ENCODE measurements around the gene MAPKAP1.
A peak's percentile ranks its signal among the peaks of the same experiment; 100 is the strongest.

MAPKAP1 gene

DNA sequence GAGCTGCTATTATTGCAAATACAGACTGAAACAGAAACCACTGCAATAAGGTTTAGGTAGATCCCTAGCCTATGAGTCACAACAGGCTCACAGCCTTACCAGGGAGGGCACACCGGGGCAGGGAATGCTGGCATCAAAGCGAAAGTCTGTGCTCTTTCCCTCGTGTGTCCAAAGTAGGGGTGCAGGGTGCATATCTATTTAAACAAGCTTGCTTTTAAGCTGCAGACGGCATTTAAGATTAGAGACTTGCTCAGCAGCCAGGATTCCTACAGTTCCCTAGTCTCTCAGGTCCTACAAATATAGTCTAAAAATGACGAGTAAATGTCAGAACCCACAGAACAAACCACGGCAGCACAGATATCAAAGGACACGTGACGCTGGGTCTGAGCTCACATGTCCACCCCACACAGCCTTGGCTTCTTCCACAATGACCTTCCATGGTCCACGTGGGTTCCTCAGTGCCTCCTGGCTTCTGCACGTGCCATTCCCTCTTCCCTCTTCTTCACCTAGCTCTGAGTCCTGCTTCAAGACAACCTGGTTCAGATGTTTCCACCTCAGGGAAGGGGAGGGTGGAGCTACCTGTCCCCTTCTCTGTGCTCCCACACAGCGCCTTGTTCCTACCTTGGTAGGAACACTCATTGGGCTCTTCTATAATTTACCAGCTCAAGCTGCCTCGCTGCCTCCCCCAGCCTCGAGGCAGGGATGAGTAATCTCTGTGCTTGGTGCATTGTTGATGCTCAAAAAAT is 193.2 kb downstream of the MAPKAP1 start:
- peak in 1 of 3 experiments; percentile 43 for DNase-seq (ENCODE audit: low read depth in 3 of 3)

DNA sequence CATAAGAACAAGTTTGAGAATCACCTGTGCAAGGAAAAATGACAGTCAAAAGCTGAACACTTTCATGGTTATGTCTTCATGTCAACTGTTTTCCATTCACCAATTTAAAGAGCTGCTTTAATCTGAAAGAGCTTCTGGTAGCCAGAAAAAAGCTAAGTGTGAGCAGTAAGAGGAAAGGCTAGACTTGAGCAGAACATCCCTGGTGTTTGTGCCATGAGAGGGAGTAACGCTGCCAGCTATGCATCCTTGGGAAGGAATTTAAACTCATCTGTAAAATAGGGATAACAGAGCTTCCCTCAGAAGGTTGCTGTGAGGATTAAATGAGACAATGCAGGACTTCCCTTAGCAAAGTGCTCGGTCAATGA is 193.7 kb downstream of the MAPKAP1 start:
- no peak for DNase-seq (ENCODE audit: low read depth in 3 of 3)

- no peak for DNase-seq (ENCODE audit: low read depth in 3 of 3)
Observed at GRCh38 chr9:125511789-125512660, 195.0 kb downstream of the MAPKAP1 start.

DNA sequence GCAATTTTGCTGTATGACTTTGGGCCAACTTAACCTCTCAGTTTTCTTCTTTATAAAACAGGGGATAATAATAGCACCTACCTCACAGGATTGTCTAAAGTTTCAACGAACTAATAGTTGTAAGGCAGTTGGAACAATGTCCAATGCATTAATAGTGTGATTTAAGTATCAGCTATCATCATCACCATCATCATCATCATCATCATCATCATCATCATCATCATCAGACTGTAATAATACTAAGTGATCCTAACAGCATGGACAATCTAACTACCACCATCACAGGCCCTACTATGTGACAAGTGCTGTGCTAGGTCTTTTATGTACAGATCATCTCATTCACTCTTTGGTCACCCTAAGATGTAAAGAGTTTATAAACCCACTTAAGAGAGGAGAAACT is 196.0 kb downstream of the MAPKAP1 start:
- no peak for DNase-seq (ENCODE audit: low read depth in 3 of 3)

DNA sequence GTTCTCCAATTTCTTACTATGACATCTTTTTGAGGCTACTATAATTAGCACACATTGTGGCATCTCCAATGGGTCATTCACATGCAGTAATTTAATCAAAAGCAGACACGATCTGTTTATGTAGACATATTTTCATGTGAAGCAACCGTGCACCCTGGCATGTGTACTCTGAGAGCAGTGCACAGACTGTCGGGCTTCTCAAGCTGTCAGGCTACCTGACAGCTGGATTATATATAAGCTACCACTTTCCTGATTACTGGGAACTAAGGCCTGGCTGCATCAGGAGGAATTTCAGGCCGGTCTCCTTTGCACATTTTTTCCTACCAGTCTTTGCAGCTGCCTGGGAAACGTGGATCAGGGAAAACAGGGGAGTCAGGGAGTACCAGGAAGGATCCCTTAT is 197.5 kb downstream of the MAPKAP1 start:
- no peak for DNase-seq (ENCODE audit: low read depth in 3 of 3)

GRCh38 chr9:125508249-125508648 is 198.8 kb downstream of the MAPKAP1 start:
- DNase-seq (ENCODE audit: low read depth in 3 of 3) = no peak

GRCh38 chr9:125507226-125507625 is 199.8 kb downstream of the MAPKAP1 start:
- no peak for DNase-seq (ENCODE audit: low read depth in 3 of 3)

- no peak for DNase-seq (ENCODE audit: low read depth in 3 of 3)
Observed at GRCh38 chr9:125505988-125506438, 201.0 kb downstream of the MAPKAP1 start.

GRCh38 chr9:125504616-125505015 is 202.4 kb downstream of the MAPKAP1 start:
- DNase-seq (ENCODE audit: low read depth in 3 of 3) = no peak

GRCh38 chr9:125497906-125498305 is 209.1 kb downstream of the MAPKAP1 start:
- DNase-seq (ENCODE audit: low read depth in 3 of 3) = no peak

DNA sequence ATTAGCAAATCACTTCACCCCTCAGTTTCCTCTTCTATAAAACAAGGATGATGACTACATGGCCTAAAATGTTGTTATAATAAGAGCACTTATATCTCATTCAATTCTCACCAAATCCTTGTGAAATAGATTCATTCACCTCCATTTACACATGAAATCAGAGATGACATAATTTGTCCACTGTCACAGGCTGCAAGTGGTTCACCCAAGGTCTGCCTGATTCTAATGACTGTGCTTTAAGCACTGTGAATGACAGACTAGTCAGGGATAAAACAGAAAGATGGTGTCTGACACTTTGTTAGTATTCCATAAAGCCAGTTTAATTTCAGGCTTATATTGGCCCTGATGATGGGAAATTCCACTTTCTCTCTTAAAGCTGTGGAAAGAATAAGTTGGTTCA is 209.5 kb downstream of the MAPKAP1 start:
- no peak for DNase-seq (ENCODE audit: low read depth in 3 of 3)

GRCh38 chr9:125496313-125496834 is 210.6 kb downstream of the MAPKAP1 start:
- no peak for DNase-seq (ENCODE audit: low read depth in 3 of 3)

- DNase-seq (ENCODE audit: low read depth in 3 of 3) = no peak
Observed at GRCh38 chr9:125495172-125496119, 211.6 kb downstream of the MAPKAP1 start.

- no peak for DNase-seq (ENCODE audit: low read depth in 3 of 3)
Observed at GRCh38 chr9:125494653-125494915, 212.4 kb downstream of the MAPKAP1 start.

DNA sequence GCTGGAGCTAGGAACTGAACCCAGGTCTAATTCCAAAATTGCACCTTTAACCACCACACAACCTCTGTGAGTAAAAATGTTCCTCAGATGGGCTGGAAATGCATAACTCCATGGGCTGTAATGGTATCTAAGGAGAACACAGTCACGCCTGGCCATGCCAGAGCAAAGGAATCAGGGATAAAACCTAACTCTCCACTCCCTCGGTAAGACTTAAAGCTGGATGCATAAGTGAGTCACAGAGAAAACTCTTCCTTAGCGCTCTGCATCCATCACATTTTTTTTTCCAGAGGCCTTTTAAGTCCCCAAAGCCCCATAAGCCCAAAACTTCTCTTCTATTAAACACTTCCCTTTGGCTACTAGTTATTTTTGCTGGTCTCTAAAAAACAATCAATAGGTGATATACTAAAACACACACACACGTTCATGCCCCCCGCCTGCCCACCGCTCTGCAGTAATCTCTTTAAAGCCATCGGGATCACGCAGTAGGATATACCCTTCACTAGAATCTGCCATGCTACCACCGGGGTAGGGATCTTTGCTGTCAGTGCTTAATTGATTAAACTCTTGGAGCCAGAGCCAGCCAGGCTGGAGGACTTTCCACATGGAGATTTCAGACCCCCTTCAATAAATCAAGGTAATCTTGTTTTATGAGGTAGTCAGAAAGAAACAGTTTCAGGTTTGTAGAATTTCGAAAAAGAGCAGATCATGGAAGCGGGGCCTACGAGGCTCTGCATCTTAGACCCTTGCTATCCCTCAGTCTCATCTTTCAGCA is 212.9 kb downstream of the MAPKAP1 start:
- no peak for DNase-seq (ENCODE audit: low read depth in 3 of 3)

- no peak for DNase-seq (ENCODE audit: low read depth in 3 of 3)
Observed at GRCh38 chr9:125493384-125493783, 213.6 kb downstream of the MAPKAP1 start.

DNA sequence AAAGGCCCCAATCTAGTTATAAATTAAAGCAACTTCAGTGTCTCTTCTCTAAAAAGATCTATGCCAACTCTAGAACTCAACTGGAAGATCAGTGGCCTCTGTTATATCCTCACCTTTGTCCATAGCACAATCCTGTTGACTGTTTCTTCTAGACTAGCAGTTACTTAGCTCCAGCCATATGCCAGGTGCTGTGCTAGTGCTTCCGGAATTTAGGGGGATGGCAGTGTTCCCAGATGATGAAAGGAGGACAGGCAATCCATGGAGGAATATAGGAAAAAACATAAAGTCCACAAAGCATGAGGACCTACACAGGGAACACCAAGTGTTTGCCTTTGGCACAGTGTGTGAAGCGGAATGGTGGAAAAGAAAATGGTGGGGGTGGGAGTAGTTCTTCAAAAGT is 214.3 kb downstream of the MAPKAP1 start:
- no peak for DNase-seq (ENCODE audit: low read depth in 3 of 3)

DNA sequence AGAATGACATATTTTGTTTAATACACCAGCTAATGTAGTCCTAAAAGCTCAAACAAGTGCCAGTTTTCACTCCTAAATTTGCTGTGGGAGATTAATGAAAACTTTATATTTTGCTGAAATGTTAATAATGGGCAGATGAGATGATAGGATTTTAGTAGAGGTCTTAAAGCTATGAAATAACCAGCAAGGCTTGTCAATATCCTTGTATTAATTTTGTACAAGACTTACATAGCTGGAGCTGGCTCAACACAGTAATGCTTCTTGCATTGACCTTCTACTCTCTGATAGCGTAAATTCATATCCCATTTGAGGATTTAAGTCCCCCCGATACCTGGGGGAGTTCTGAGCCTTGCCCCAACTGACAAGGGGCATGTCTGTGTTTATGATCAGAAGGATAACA is 219.2 kb downstream of the MAPKAP1 start:
- DNase-seq (ENCODE audit: low read depth in 3 of 3) = no peak

DNA sequence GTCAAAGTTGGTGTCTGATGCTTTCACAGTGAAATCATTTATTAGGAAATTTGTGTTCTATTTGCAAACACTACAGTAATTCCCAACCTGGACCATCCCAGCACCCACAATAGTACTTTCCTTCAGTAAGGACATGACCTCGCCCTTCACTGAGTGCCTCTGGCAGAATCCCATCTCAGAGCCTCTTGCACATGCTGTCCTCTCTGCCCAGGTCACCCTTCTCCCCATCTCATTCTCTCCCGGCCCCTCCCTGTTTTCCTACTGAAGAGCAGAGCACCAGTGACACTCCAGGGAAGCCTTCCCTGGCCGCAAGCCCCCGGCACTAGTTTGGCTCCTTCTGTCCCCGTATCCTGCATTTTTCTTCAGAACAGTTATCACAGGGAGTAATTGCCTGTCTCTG is 220.4 kb downstream of the MAPKAP1 start:
- DNase-seq (ENCODE audit: low read depth in 3 of 3) = no peak

GRCh38 chr9:125486152-125486508 is 220.9 kb downstream of the MAPKAP1 start:
- no peak for DNase-seq (ENCODE audit: low read depth in 3 of 3)

GRCh38 chr9:125485471-125486151 is 221.4 kb downstream of the MAPKAP1 start:
- DNase-seq (ENCODE audit: low read depth in 3 of 3) = no peak

Measured in stimulated activated CD4-positive, alpha-beta T cell treated with anti-CD3 and anti-CD28 coated beads, TNF-alpha, amount 100 ng/mL, for 24 hours (primary cell).